GM12878 (cell line): ENCODE data around the gene POLE4. TPM values are rescaled to one million over a fixed set of nuclear protein-coding genes. Genes with fewer than 3 reads are reported as not detected.

Experiments used
- ATAC-seq: fragments of 200-7000 bp; cut with Tn5 transposase; 3 replicates; pipeline ENCODE4 v1.9.1; 2020; ENCODE audit warnings: mild to moderate bottlenecking, moderate library complexity
- BruUV-seq: library from RNA; stranded (reverse); fragments of 400-500 nt; replicated peaks from 2 replicates; lab custom pipeline; 2021; lab: Mats Ljungman, UMichigan
- CTCF ChIA-PET: fragments of 300-600 bp; sonication (Branson Sonifier 250); formaldehyde crosslinking; extraction: SDS; loops from one replicate; lab custom pipeline; 2021; ENCODE audit warnings: inconsistent platforms; lab: Yijun Ruan, JAX
- POLR2A ChIA-PET: fragments of 350-600 bp; formaldehyde crosslinking; extraction: SDS; loops from one replicate; lab custom pipeline; 2021; ENCODE audit warnings: inconsistent platforms; lab: Charles Lee
- RAD21 ChIA-PET: fragments of 300-600 bp; sonication (Branson Sonifier 250); formaldehyde crosslinking; loops from one replicate; lab custom pipeline; 2023; ENCODE audit warnings: antibody characterized with exemption; ENCODE audit not compliant: unreplicated experiment; lab: Charles Lee
- SMC1A ChIA-PET: fragments of 300-600 bp; sonication (Branson Sonifier 250); formaldehyde crosslinking; loops from one replicate; lab custom pipeline; 2023; ENCODE audit not compliant: unreplicated experiment, uncharacterized antibody; lab: Charles Lee
- DNase-seq: peaks from one replicate; pipeline ENCODE4 v3.0.0-alpha.2; 2011; ENCODE audit warnings: low read depth, low spot score
- FAIRE-seq: peaks from 3 replicates; lab custom pipeline; 2011; peaks lifted over from hg19 to GRCh38; lab: Jason Lieb, UNC
- H2AFZ ChIP-seq: 2 replicates; pipeline ENCODE4 v1.6.0; 2011; ENCODE audit warnings: low read depth, low read length, control low read depth; ENCODE audit not compliant: control insufficient read depth
- H3K27ac ChIP-seq: 2 replicates; pipeline ENCODE4 v1.5.1; 2011; ENCODE audit warnings: control low read depth; ENCODE audit not compliant: control insufficient read depth, insufficient read depth
- H3K27me3 ChIP-seq, 2 experiments: replicated peaks in 1 of 2; 2 replicates each; pipeline versions ENCODE4 v1.6.0 to v1.6.1; 2011; ENCODE audit warnings: low read length in 1 of 2; ENCODE audit not compliant: control insufficient read depth in 2 of 2, insufficient read depth in 2 of 2
- H3K36me3 ChIP-seq, 2 experiments: 2 replicates each; pipeline ENCODE4 v1.5.1; 2011; ENCODE audit warnings: low read length in 1 of 2; ENCODE audit not compliant: control insufficient read depth in 2 of 2, insufficient read depth in 2 of 2
- H3K4me1 ChIP-seq: 2 replicates; pipeline ENCODE4 v1.6.1; 2011; ENCODE audit warnings: mild to moderate bottlenecking, low read length, moderate library complexity, mixed read lengths; ENCODE audit not compliant: control insufficient read depth, insufficient read depth
- H3K4me2 ChIP-seq: 2 replicates; pipeline ENCODE4 v1.6.0; 2011; ENCODE audit warnings: control low read depth; ENCODE audit not compliant: control insufficient read depth, insufficient read depth
- H3K4me3 ChIP-seq: fragments of 200-600 bp; sonication (generic); 2 replicates; pipeline ENCODE4 v1.5.1; 2016
- H3K79me2 ChIP-seq: 2 replicates; pipeline ENCODE4 v1.6.0; 2011; ENCODE audit warnings: low read length; ENCODE audit not compliant: control insufficient read depth, insufficient read depth
- H3K9ac ChIP-seq: 2 replicates; pipeline ENCODE4 v1.8.0; 2011; ENCODE audit warnings: low read length, control low read depth, mixed read lengths; ENCODE audit not compliant: control insufficient read depth, insufficient read depth
- H3K9me3 ChIP-seq: replicated peaks from 3 replicates; pipeline ENCODE4 v1.5.1; 2011; ENCODE audit warnings: mild to moderate bottlenecking, low read length; ENCODE audit not compliant: control insufficient read depth, insufficient read depth
- H4K20me1 ChIP-seq: 2 replicates; pipeline ENCODE4 v1.6.0; 2011; ENCODE audit not compliant: control insufficient read depth, insufficient read depth
- E4F1 ChIP-seq: fragments of 450-650 bp; IDR thresholded peaks from 2 replicates; pipeline ENCODE4 v1.6.1; 2018; ENCODE audit warnings: borderline replicate concordance, mild to moderate bottlenecking; ENCODE audit not compliant: partially characterized antibody
- HSF1 ChIP-seq: fragments of 150-350 bp; IDR thresholded peaks from 2 replicates; pipeline ENCODE4 v1.6.1; 2014; ENCODE audit warnings: mild to moderate bottlenecking, low read depth, low read length
- IKZF2 ChIP-seq, 2 experiments: fragments of 450-650 bp; IDR thresholded peaks; 2 replicates each; pipeline ENCODE4 v1.6.1; 2017; ENCODE audit warnings: mild to moderate bottlenecking in 2 of 2, moderate library complexity in 2 of 2
- KDM1A ChIP-seq: fragments of 200-600 bp; sonication (generic); IDR thresholded peaks from 2 replicates; pipeline ENCODE4 v1.6.1; 2016; ENCODE audit warnings: borderline replicate concordance
- MEF2B ChIP-seq: fragments of 450-650 bp; IDR thresholded peaks from 2 replicates; pipeline ENCODE4 v1.6.1; 2018; ENCODE audit warnings: mild to moderate bottlenecking, moderate library complexity; ENCODE audit not compliant: partially characterized antibody, poor library complexity, severe bottlenecking
- NRF1 ChIP-seq: conservative IDR thresholded peaks from 2 replicates; pipeline ENCODE4 v1.6.1; 2011; ENCODE audit warnings: mild to moderate bottlenecking, low read depth, low read length, improper control_type of control experiment
- RELA ChIP-seq: fragments of 450-650 bp; IDR thresholded peaks from 2 replicates; pipeline ENCODE4 v1.8.0; 2014; ENCODE audit warnings: borderline replicate concordance; ENCODE audit not compliant: partially characterized antibody
- YY1 ChIP-seq: IDR thresholded peaks from 2 replicates; pipeline ENCODE4 v1.6.1; 2011; ENCODE audit warnings: low read depth, mild to moderate bottlenecking, low read length
- WGBS: methylation state at CpG from one replicate; pipeline ENCODE4 v1.1.6; 2016; ENCODE audit warnings: low lambda C conversion rate; ENCODE audit not compliant: insufficient replicate concordance, insufficient coverage; ENCODE audit errors: missing lambda C conversion rate; 5-methylcytosine and 5-hydroxymethylcytosine counted together
- in situ Hi-C: fragments of 300-500 bp; cut with MboI; formaldehyde crosslinking; loops from 9 replicates; pipeline ENCODE4 v1.14.3; 2018; ENCODE audit warnings: mixed read lengths
- intact Hi-C: fragments of 100-400 bp; cut with micrococcal nuclease; formaldehyde crosslinking; loops from one replicate; pipeline ENCODE4 v1.14.2; 2022; ENCODE audit not compliant: unreplicated experiment
- polyA plus RNA-seq, 11 experiments: library from polyadenylated mRNA; depleted of rRNA in 4 of 11; unstranded in 6 of 11; stranded (reverse) in 5 of 11; fragments of >200 nt; fragmentation: Nextera tagmentation in 4 of 11; fragmentation: Illumina TruSeq in 1 of 11; extraction: Ambion mirVana in 4 of 11; extraction: Trizol in 1 of 11; gene quantifications; 1 replicate in 1 of 11; 2 replicates in 10 of 11; pipeline versions ENCODE4 v1.2.1 to v1.2.3, GENCODE V29; 2011 to 2016; ENCODE audit warnings: inconsistent platforms in 2 of 11, missing spikeins in 2 of 11, low read depth in 1 of 11
- total RNA-seq, 4 experiments: library from RNA; depleted of rRNA in 3 of 4; stranded (reverse); fragments of >200 nt in 3 of 4; fragmentation: Illumina TruSeq in 1 of 4; extraction: Trizol in 1 of 4; gene quantifications; 2 replicates each; pipeline versions ENCODE4 v1.2.1 to v1.2.3, GENCODE V29; 2013 to 2021

The POLE4 gene
- total and polyA plus RNA-seq, 10 of the 15 experiments (the other 5 are each of a cell fraction or from before 2014, with no cell fraction given): 38.5 to 221 (median 66.8) TPM

GRCh38 chr2:74954500-74954874 is 4.0 kb upstream of the POLE4 start:
- Histone ChIP-seq H3K36me3 (no peaks in the 10 kb centered on the region), H2AFZ (no peak overlapping the region), H3K4me1 (peaks cover 8% of the 10 kb centered on the region), H3K4me3 (no peak overlapping the region), H3K9me3 (peaks cover 8% of the 10 kb centered on the region; the same call in 1 of the 3 replicates), H3K79me2 (peaks cover 2% of the 10 kb centered on the region), H4K20me1 (no peaks in the 10 kb centered on the region), H3K27ac (no peak overlapping the region), H3K27me3 (no peaks in the 10 kb centered on the region), H3K9ac (no peak overlapping the region), H3K4me2 (no peak overlapping the region)
- ChIA-PET POLR2A (no interaction called here), SMC1A (interaction anchor here (1.1 to 1.8 kb wide), 3 partner anchors 8 to 14 kb away, joined by 3 to 5 read pairs (median 4); no protein-coding TSS in a partner anchor), RAD21 (no interaction called here), CTCF (interaction anchor here (1.1 to 1.4 kb wide), 2 partner anchors 13 to 14 kb away, joined by 3 read pairs; no protein-coding TSS in a partner anchor)
- WGBS: 76% methylated on average over 4 of the region's 4 CpGs
- no TSS peak for BruUV-seq
- TF ChIP-seq KDM1A: no peak
- TF ChIP-seq RELA: no peak
- TF ChIP-seq MEF2B: no peak
- no peak for TF ChIP-seq NRF1
- TF ChIP-seq E4F1: no peak
- no peak for TF ChIP-seq IKZF2 (IDR thresholded peaks at IDR 0.05)
- TF ChIP-seq HSF1: no peak
- no peak for TF ChIP-seq YY1
- intact Hi-C loops (no loop called here), in situ Hi-C loops (no loop called here)
- DNase-seq (no peak), ATAC-seq (no peak), FAIRE-seq (no peak)
